Measurements from ENCODE around the gene SORCS3. TPM values are rescaled to one million over a fixed set of nuclear protein-coding genes. Genes with fewer than 3 reads are reported as not detected.

Gene SORCS3
- total RNA-seq, 1 experiment from 2014 or later, result 0.04 TPM

GRCh38 chr10:105243381-105243780 is 602.3 kb downstream of the SORCS3 start:
- no peaks in the 10 kb centered on the region for H3K9me3 ChIP-seq (ENCODE audit: control insufficient read depth, low read depth, low read length)
- Mint-ChIP-seq H3K27ac (no peak overlapping the region), H3K4me1 (peaks cover 2% of the 10 kb centered on the region in 2 experiments; a peak in 2 of 4 replicates), H3K27me3 (ENCODE audit: low read depth) (no peaks in the 10 kb centered on the region; the same call in 1 of the 2 replicates), H3K4me3 (no peak overlapping the region), H3K36me3 (ENCODE audit: insufficient read depth in 1 of 3, low read depth in 3 of 3) (peaks cover 0 to 3% (median 2%) of the 10 kb centered on the region in 3 experiments; a peak in 2 of 7 replicates), H3K9me3 (peaks cover 0 to 4% of the 10 kb centered on the region in 2 experiments; a peak in 1 of 5 replicates)
- no peak overlapping the region for H3K4me2 ChIP-seq (ENCODE audit: insufficient read depth, insufficient read length, low read length)
- no peaks in the 10 kb centered on the region for H3K27me3 ChIP-seq (ENCODE audit: insufficient read depth, low read length)
- H2BK120ac ChIP-seq (ENCODE audit: low read depth, low read length, poor library complexity, severe bottlenecking), result no peak overlapping the region
- no peak overlapping the region for H2AK5ac ChIP-seq (ENCODE audit: insufficient read length, low read length)
- no peak overlapping the region for H2BK15ac ChIP-seq (ENCODE audit: low read depth, low read length)
- no peaks in the 10 kb centered on the region for H3K4me1 ChIP-seq (ENCODE audit: insufficient read depth, low read length)
- H3K4ac ChIP-seq (ENCODE audit: low read depth, low read length), result no peak overlapping the region
- H3K18ac ChIP-seq (ENCODE audit: insufficient read length, low read depth, low read length), result no peak overlapping the region
- H3T11ph ChIP-seq (ENCODE audit: low read length), result no peak overlapping the region
- no peak overlapping the region for H3K56ac ChIP-seq (ENCODE audit: insufficient read length, low read depth, low read length)
- H2BK5ac ChIP-seq (ENCODE audit: insufficient read length, low read length), result no peak overlapping the region
- no peaks in the 10 kb centered on the region for H3K23me2 ChIP-seq (ENCODE audit: insufficient read length, low read depth, low read length, poor library complexity, severe bottlenecking)
- no peak overlapping the region for H2BK12ac ChIP-seq (ENCODE audit: insufficient read length, low read depth, low read length)
- H3K9ac ChIP-seq (ENCODE audit: extremely low read depth, insufficient read length, low read length), result no peak overlapping the region
- no peaks in the 10 kb centered on the region for H3K79me2 ChIP-seq (ENCODE audit: insufficient read depth, low read length)
- H3K14ac ChIP-seq (ENCODE audit: insufficient read depth, low read length), result no peak overlapping the region
- no peak for DNase-seq
- TF ChIP-seq CTCF (conservative IDR thresholded peaks at IDR 0.05), result no peak
- H4K8ac ChIP-seq (replicated peaks; ENCODE audit: insufficient read length, low read depth, low read length), result no peak overlapping the region
- no peaks in the 10 kb centered on the region for H3K79me1 ChIP-seq (ENCODE audit: insufficient read depth, low read depth, low read length, poor library complexity, severe bottlenecking)
- no CpG with 5 or more reads among the region's 2 CpGs for WGBS (ENCODE audit: extremely low coverage, insufficient read length, low lambda C conversion rate)
- no peak overlapping the region for H4K91ac ChIP-seq (ENCODE audit: insufficient read length, low read depth, low read length)
- no peak overlapping the region for H3K27ac ChIP-seq (ENCODE audit: insufficient read length, low read depth, low read length)
- H4K5ac ChIP-seq (ENCODE audit: insufficient read length, low read depth, low read length), result no peak overlapping the region
- H2AFZ ChIP-seq (ENCODE audit: low read length), result no peak overlapping the region
- no peaks in the 10 kb centered on the region for H4K20me1 ChIP-seq (ENCODE audit: control insufficient read depth, insufficient read depth, insufficient read length)
- H2BK20ac ChIP-seq (ENCODE audit: low read depth, low read length, poor library complexity, severe bottlenecking), result no peak overlapping the region
- H3K23ac ChIP-seq (ENCODE audit: insufficient read length, low read depth, low read length), result no peak overlapping the region

Measured in H9 (cell line).